GM19467 (cell line): ENCODE measurements around the gene SLC35F1.
"Not testable (repeated sequence)": the region's sequence is repeated elsewhere in the genome, so short reads cannot be mapped to it uniquely, and the experiment has no call there.

Experiments used
- ATAC-seq: cut with Tn5 transposase; IDR thresholded peaks from one replicate; pipeline ENCODE4 v1.9.1; 2021; ENCODE audit warnings: mild to moderate bottlenecking, moderate library complexity; ENCODE audit not compliant: unreplicated experiment

The SLC35F1 gene

GRCh38 chr6:117924690-117925089, 17.6 kb downstream of the SLC35F1 start:
- ATAC-seq, result no peak

- ATAC-seq, result no peak
Observed at GRCh38 chr6:117927866-117928265, 20.8 kb downstream of the SLC35F1 start.

- no peak for ATAC-seq
Observed at GRCh38 chr6:117928833-117929232, 21.8 kb downstream of the SLC35F1 start.

GRCh38 chr6:117929501-117929900, 22.4 kb downstream of the SLC35F1 start:
- ATAC-seq, result no peak

- no peak for ATAC-seq
Observed at GRCh38 chr6:117930645-117931044, 23.6 kb downstream of the SLC35F1 start.

- ATAC-seq, result no peak
Observed at GRCh38 chr6:117932001-117932400, 24.9 kb downstream of the SLC35F1 start.

GRCh38 chr6:117932676-117933075, 25.6 kb downstream of the SLC35F1 start:
- no peak for ATAC-seq

GRCh38 chr6:117933471-117933870, 26.4 kb downstream of the SLC35F1 start:
- no peak for ATAC-seq

GRCh38 chr6:117938311-117938995, 31.4 kb downstream of the SLC35F1 start:
- ATAC-seq, result no peak

- ATAC-seq, result no peak
Observed at GRCh38 chr6:117947234-117947633, 40.2 kb downstream of the SLC35F1 start.

- no peak for ATAC-seq
Observed at GRCh38 chr6:117951783-117952182, 44.7 kb downstream of the SLC35F1 start.

- ATAC-seq, result no peak
Observed at GRCh38 chr6:117955684-117956256, 48.7 kb downstream of the SLC35F1 start.

- ATAC-seq, result no peak
Observed at GRCh38 chr6:117956386-117956785, 49.3 kb downstream of the SLC35F1 start.

GRCh38 chr6:117958536-117958935, 51.5 kb downstream of the SLC35F1 start:
- no peak for ATAC-seq

- ATAC-seq, result no peak
Observed at GRCh38 chr6:117960877-117961276, 53.8 kb downstream of the SLC35F1 start.

GRCh38 chr6:117961301-117961700, 54.2 kb downstream of the SLC35F1 start:
- ATAC-seq, result no peak

- not testable (repeated sequence) for ATAC-seq
Observed at GRCh38 chr6:117965763-117966162, 58.7 kb downstream of the SLC35F1 start.

GRCh38 chr6:117971637-117972036, 64.6 kb downstream of the SLC35F1 start:
- no peak for ATAC-seq

GRCh38 chr6:117974914-117975627, 68.0 kb downstream of the SLC35F1 start:
- ATAC-seq, result no peak

GRCh38 chr6:117976030-117976651, 69.1 kb downstream of the SLC35F1 start:
- ATAC-seq, result no peak

GRCh38 chr6:117985916-117986315, 78.9 kb downstream of the SLC35F1 start:
- ATAC-seq, result no peak

GRCh38 chr6:117986396-117986795, 79.3 kb downstream of the SLC35F1 start:
- ATAC-seq, result no peak
